ENCODE results near the gene CACNG3.
"Not testable (repeated sequence)": the region's sequence is repeated elsewhere in the genome, so short reads cannot be mapped to it uniquely, and the experiment has no call there.

The CACNG3 gene

GRCh38 chr16:24332582-24333090 is 76.5 kb downstream of the CACNG3 start:
- no peak for DNase-seq (ENCODE audit: low read depth)

GRCh38 chr16:24336491-24336890 is 80.4 kb downstream of the CACNG3 start:
- no peak for DNase-seq (ENCODE audit: low read depth)

- no peak for DNase-seq (ENCODE audit: low read depth)
Observed at GRCh38 chr16:24337013-24337412, 80.9 kb downstream of the CACNG3 start.

- not testable (repeated sequence) for DNase-seq (ENCODE audit: low read depth)
Observed at GRCh38 chr16:24343829-24344228, 87.7 kb downstream of the CACNG3 start.

GRCh38 chr16:24344784-24345183 is 88.6 kb downstream of the CACNG3 start:
- no peak for DNase-seq (ENCODE audit: low read depth)

GRCh38 chr16:24345704-24346103 is 89.6 kb downstream of the CACNG3 start:
- DNase-seq (ENCODE audit: low read depth), result no peak

- no peak for DNase-seq (ENCODE audit: low read depth)
Observed at GRCh38 chr16:24346734-24347133, 90.6 kb downstream of the CACNG3 start.

- DNase-seq (ENCODE audit: low read depth), result no peak
Observed at GRCh38 chr16:24347556-24347955, 91.4 kb downstream of the CACNG3 start.

GRCh38 chr16:24348545-24349290 is 92.6 kb downstream of the CACNG3 start:
- no peak for DNase-seq (ENCODE audit: low read depth)

- DNase-seq (ENCODE audit: low read depth), result no peak
Observed at GRCh38 chr16:24349320-24349719, 93.2 kb downstream of the CACNG3 start.

GRCh38 chr16:24352746-24353145 is 96.6 kb downstream of the CACNG3 start:
- DNase-seq (ENCODE audit: low read depth), result no peak

GRCh38 chr16:24353622-24354021 is 97.5 kb downstream of the CACNG3 start:
- no peak for DNase-seq (ENCODE audit: low read depth)

- no peak for DNase-seq (ENCODE audit: low read depth)
Observed at GRCh38 chr16:24357511-24357910, 101.4 kb downstream of the CACNG3 start.

GRCh38 chr16:24358117-24358516 is 102.0 kb downstream of the CACNG3 start:
- DNase-seq (ENCODE audit: low read depth), result no peak

- DNase-seq (ENCODE audit: low read depth), result no peak
Observed at GRCh38 chr16:24359490-24359889, 103.4 kb downstream of the CACNG3 start.

- no peak for DNase-seq (ENCODE audit: low read depth)
Observed at GRCh38 chr16:24360936-24361335, 104.8 kb downstream of the CACNG3 start.

- no peak for DNase-seq (ENCODE audit: low read depth)
Observed at GRCh38 chr16:24364596-24364995, 108.5 kb downstream of the CACNG3 start.

GRCh38 chr16:24367186-24367710 is 111.1 kb downstream of the CACNG3 start:
- no peak for DNase-seq (ENCODE audit: low read depth)

- no peak for DNase-seq (ENCODE audit: low read depth)
Observed at GRCh38 chr16:24372824-24373223, 116.7 kb downstream of the CACNG3 start.

- DNase-seq (ENCODE audit: low read depth), result no peak
Observed at GRCh38 chr16:24378999-24379398, 122.9 kb downstream of the CACNG3 start.

GRCh38 chr16:24381470-24382118 is 125.5 kb downstream of the CACNG3 start:
- DNase-seq (ENCODE audit: low read depth), result no peak

GRCh38 chr16:24382762-24383407 is 126.8 kb downstream of the CACNG3 start:
- DNase-seq (ENCODE audit: low read depth), result no peak

- DNase-seq (ENCODE audit: low read depth), result no peak
Observed at GRCh38 chr16:24394341-24394740, 138.2 kb downstream of the CACNG3 start.
